Glutamatergic neuron (in vitro differentiated cells): ENCODE measurements around the gene ZMIZ1. TPM values are rescaled to one million over a fixed set of nuclear protein-coding genes. Genes with fewer than 3 reads are reported as not detected.
A peak's percentile ranks its signal among the peaks of the same experiment; 100 is the strongest.

Experiments used
- DNase-seq: peaks from one replicate; pipeline ENCODE4 v3.0.0; 2022
- H3K27ac Mint-ChIP-seq: one replicate; pipeline ENCODE4 v1.8.0; 2020; ENCODE audit warnings: mild to moderate bottlenecking, mixed read lengths, inconsistent platforms; ENCODE audit not compliant: unreplicated experiment
- H3K27me3 Mint-ChIP-seq: one replicate; pipeline ENCODE4 v1.8.0; 2020; ENCODE audit warnings: mild to moderate bottlenecking, moderate library complexity, mixed read lengths, inconsistent platforms; ENCODE audit not compliant: unreplicated experiment
- H3K36me3 Mint-ChIP-seq: one replicate; pipeline ENCODE4 v1.8.0; 2020; ENCODE audit warnings: mild to moderate bottlenecking, mixed read lengths, inconsistent platforms; ENCODE audit not compliant: unreplicated experiment
- H3K4me1 Mint-ChIP-seq: one replicate; pipeline ENCODE4 v1.8.0; 2020; ENCODE audit warnings: mild to moderate bottlenecking, low read depth, mixed read lengths, inconsistent platforms; ENCODE audit not compliant: unreplicated experiment
- H3K4me3 Mint-ChIP-seq: one replicate; pipeline ENCODE4 v1.8.0; 2020; ENCODE audit warnings: mild to moderate bottlenecking, mixed read lengths, inconsistent platforms; ENCODE audit not compliant: unreplicated experiment
- H3K9me3 Mint-ChIP-seq: one replicate; pipeline ENCODE4 v1.8.0; 2020; ENCODE audit warnings: mild to moderate bottlenecking, moderate library complexity, mixed read lengths, inconsistent platforms; ENCODE audit not compliant: unreplicated experiment
- total RNA-seq: library from RNA; stranded (reverse); fragmentation: NEBNext Ultra II Directional; extraction: Animal tissue kit (Norgen Biotek cat#: 25700); gene quantifications from one replicate; pipeline ENCODE4 v1.2.1, GENCODE V29; 2021; ENCODE audit not compliant: unreplicated experiment
- TF ChIP-seq, protein P1 (sequence below): fragments of 200-600 bp; sonication (generic); IDR thresholded peaks from one replicate; pipeline ENCODE4 v1.5.0; 2021; ENCODE audit not compliant: partially characterized antibody, unreplicated experiment

Gene ZMIZ1
- total RNA-seq, 1 donor from 2014 or later, result 230 TPM

DNA sequence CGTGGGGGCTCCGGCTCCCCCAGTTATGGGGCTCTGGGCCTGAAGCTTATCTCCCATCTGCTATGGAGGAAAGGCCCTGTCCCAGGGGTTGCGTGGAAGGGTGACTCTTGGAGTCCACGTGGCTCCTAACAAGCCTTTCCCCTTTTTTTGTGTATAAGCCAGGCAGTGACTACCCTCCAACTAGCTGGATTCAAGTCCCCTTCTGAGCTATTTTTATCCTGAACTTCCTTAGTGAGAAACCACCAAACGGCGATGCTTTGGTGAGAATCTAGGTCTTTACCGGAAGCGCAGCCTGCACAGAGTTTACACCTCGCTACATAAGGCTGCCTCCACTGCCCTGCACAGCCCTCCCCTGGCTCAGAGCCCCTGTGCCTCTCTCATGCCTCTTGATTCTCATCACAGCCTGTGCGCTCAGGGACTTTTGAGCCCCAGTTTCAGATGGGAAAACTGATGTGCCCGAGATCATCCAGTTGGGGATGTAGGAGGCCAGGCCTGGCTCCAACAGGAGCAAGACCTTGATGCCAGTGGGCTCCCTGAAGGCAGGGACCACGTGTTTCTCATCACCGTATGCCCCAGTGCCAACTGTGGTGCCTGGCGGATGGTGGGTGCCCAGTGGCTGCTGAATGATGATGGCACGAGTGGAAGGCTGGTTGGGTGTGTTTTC, 176.2 kb downstream of the ZMIZ1 start:
- peaks cover 49% of the 10 kb centered on the region for H3K27me3 Mint-ChIP-seq
- H3K9me3 Mint-ChIP-seq, result peaks cover 36% of the 10 kb centered on the region
- no peak for DNase-seq
- peak overlapping the region; percentile 92 for H3K27ac Mint-ChIP-seq
- TF ChIP-seq, protein P1, sequence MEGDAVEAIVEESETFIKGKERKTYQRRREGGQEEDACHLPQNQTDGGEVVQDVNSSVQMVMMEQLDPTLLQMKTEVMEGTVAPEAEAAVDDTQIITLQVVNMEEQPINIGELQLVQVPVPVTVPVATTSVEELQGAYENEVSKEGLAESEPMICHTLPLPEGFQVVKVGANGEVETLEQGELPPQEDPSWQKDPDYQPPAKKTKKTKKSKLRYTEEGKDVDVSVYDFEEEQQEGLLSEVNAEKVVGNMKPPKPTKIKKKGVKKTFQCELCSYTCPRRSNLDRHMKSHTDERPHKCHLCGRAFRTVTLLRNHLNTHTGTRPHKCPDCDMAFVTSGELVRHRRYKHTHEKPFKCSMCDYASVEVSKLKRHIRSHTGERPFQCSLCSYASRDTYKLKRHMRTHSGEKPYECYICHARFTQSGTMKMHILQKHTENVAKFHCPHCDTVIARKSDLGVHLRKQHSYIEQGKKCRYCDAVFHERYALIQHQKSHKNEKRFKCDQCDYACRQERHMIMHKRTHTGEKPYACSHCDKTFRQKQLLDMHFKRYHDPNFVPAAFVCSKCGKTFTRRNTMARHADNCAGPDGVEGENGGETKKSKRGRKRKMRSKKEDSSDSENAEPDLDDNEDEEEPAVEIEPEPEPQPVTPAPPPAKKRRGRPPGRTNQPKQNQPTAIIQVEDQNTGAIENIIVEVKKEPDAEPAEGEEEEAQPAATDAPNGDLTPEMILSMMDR, result no peak
- peaks cover 57% of the 10 kb centered on the region for H3K4me1 Mint-ChIP-seq
- peaks cover 10% of the 10 kb centered on the region for H3K36me3 Mint-ChIP-seq
- H3K4me3 Mint-ChIP-seq, result peak overlapping the region; percentile 98

DNA sequence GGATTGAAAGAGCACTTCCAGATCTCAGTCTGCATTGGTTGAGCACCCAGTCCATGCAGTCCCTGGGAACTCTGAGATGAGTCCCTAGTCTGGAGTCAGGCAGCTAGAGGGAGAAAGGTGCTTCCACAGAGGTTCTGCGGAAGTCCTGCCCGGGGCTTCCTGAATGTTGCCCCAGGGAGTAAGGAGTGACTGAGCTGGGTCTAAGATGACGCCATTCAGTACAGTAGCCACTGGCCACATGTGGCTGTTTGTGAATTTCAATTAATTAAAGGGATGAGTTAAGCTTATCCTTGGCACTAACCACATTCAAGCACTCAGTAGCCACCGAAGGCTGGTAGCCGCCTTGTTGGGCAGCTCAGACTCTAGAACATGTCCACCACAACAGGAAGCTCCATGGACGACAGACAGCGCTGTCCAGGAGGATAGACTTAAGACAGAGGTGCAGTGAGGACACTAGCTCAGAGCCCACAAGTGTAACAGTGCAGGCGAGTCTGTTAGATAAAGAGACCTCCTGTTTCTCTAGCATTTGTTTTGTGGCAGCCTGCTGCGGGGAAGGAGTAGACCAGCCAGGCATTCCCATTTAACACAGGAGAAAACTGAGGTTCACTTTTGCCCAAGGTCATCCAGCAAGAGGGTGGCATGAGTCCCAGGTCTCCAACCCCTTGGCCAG, 176.9 kb downstream of the ZMIZ1 start:
- H3K4me1 Mint-ChIP-seq, result peaks cover 50% of the 10 kb centered on the region

DNA sequence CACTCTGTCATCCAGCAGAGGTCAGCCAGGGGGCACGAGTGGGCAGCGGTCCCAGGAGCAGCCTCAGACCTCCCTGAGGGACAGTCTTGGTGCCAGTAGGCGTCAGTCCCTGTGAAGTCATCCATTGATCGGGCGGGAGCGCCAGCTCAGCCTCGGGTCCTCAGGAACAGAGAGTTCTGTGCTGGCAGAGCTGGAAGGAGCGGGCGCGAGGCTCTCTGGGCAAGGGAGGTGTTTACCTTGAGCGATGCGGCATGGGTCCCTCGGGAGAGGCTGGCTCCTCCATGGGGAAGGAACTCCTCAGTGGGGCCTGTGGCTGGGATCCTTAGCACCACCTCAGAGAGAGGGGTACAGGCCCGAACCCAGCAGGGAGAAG, 177.4 kb downstream of the ZMIZ1 start:
- peak overlapping the region; percentile 49 for H3K27ac Mint-ChIP-seq
- H3K9me3 Mint-ChIP-seq, result peaks cover 33% of the 10 kb centered on the region
- H3K4me3 Mint-ChIP-seq, result peak overlapping the region; percentile 98
- peaks cover 43% of the 10 kb centered on the region for H3K27me3 Mint-ChIP-seq
- TF ChIP-seq, protein P1, result no peak
- peaks cover 10% of the 10 kb centered on the region for H3K36me3 Mint-ChIP-seq
- peaks cover 47% of the 10 kb centered on the region for H3K4me1 Mint-ChIP-seq
- DNase-seq, result no peak

More for the DNA sequence above, 176.9 kb downstream of the ZMIZ1 start:
- Mint-ChIP-seq H3K27me3 (peaks cover 47% of the 10 kb centered on the region), H3K27ac (peak overlapping the region; percentile 49), H3K36me3 (peaks cover 10% of the 10 kb centered on the region), H3K9me3 (peaks cover 33% of the 10 kb centered on the region), H3K4me3 (peak overlapping the region; percentile 98)
- no peak for DNase-seq
- TF ChIP-seq, protein P1, result no peak

DNA sequence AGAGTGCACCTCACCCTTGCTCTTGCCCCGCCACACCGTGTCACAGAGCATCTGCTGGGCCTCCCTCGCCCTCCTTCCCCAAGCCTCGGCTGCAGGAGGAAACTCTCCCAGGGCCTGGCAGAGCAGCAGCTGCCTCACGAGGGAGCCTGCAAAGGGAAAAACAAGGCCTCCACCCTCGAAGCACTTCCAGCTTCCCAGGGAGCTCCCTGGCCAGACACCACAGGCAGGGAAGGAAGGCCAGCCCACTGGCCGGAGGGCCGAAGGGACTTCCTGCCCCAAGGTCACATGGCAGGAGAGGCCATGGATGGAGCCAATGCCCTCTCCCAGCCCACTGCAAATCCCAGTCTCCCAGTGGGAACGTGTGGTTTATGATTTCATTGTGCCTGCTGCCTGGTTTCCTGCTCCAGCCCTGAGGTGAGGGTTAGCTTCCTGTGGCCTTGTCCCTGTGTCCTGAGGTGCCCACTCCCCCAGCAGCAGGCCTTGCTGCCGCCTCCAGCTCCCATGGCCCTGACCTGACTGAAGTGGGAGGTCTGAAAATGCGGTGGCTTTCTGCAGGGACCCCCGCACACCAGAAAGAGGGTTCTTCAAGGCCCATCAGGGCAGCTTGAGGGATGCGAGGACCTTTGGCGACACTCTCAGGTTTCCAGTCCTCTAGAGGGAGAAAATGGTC, 178.0 kb downstream of the ZMIZ1 start:
- Mint-ChIP-seq H3K4me1 (peaks cover 43% of the 10 kb centered on the region), H3K36me3 (peaks cover 10% of the 10 kb centered on the region), H3K9me3 (peaks cover 31% of the 10 kb centered on the region), H3K4me3 (peak overlapping the region; percentile 98), H3K27me3 (peaks cover 41% of the 10 kb centered on the region), H3K27ac (no peak overlapping the region)
- no peak for DNase-seq
- TF ChIP-seq, protein P1, result no peak
